Endothelial cell of umbilical vein (primary cell): Measurements from ENCODE around the gene CEP128.

Experiments used
- POLR2A ChIP-seq: IDR thresholded peaks from 2 replicates; pipeline ENCODE4 v1.6.1; 2012; ENCODE audit warnings: low read depth, mild to moderate bottlenecking, control low read depth, low read length
- TF ChIP-seq, protein P1 (sequence below): IDR thresholded peaks from 2 replicates; pipeline ENCODE4 v1.6.1; 2011; ENCODE audit not compliant: insufficient read depth, insufficient read length

DNA sequence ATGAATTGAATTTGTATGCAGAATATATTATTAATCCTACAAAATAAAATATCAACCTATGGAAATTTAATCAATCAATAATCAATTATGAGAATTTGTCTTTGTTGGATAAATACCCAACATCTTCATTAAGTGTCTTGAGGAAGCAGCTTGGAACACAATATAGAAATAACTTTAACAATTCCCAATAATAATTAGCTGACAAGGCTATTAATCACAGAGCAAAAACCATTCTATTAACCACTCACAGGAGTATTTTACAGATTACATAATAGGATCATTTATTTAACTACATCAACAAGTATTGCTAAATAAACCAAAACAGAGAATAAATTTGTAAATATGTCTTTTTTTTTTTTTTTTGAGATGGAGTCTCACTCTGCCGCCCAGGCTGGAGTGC lies 190.3 kb downstream of the CEP128 start:
- no peak for TF ChIP-seq POLR2A
- TF ChIP-seq, protein P1, sequence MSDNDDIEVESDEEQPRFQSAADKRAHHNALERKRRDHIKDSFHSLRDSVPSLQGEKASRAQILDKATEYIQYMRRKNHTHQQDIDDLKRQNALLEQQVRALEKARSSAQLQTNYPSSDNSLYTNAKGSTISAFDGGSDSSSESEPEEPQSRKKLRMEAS, result no peak
